Hair follicular keratinocyte (primary cell): ENCODE measurements around the gene CTNNBIP1. TPM values are rescaled to one million over a fixed set of nuclear protein-coding genes. Genes with fewer than 3 reads are reported as not detected.

Experiments
- total RNA-seq: library from RNA; depleted of rRNA; stranded (reverse); fragments of >200 nt; gene quantifications from 2 replicates; pipeline ENCODE4 v1.2.3, GENCODE V29; 2015

The CTNNBIP1 gene, protein sequence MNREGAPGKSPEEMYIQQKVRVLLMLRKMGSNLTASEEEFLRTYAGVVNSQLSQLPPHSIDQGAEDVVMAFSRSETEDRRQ
- total RNA-seq, result 80.1 and 86.2 TPM in 2 replicates

DNA sequence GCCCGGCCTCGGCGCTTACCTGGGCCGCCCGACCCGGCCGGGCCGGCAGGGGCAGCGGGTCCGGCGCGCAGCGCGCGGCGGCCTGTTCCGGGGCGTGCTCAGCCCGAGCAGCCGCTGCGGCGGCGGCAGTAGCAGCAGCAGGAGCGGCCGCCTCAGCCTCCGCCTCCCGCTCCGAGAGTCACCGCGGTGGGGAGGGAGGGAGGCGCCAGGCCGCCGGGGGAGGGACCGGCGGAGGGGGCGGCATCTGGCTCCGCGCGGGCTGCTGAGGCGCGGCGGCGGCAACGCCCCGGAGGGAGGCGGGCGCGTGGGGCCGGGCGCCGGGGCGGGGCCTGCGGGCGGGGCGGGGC is at the start of gene CTNNBIP1:
Gene CTNNBIP1, minus strand, starts transcription at position 194 of the 347 bp plus-strand sequence. CDS start 38,205 bp downstream, outside the sequence.

DNA sequence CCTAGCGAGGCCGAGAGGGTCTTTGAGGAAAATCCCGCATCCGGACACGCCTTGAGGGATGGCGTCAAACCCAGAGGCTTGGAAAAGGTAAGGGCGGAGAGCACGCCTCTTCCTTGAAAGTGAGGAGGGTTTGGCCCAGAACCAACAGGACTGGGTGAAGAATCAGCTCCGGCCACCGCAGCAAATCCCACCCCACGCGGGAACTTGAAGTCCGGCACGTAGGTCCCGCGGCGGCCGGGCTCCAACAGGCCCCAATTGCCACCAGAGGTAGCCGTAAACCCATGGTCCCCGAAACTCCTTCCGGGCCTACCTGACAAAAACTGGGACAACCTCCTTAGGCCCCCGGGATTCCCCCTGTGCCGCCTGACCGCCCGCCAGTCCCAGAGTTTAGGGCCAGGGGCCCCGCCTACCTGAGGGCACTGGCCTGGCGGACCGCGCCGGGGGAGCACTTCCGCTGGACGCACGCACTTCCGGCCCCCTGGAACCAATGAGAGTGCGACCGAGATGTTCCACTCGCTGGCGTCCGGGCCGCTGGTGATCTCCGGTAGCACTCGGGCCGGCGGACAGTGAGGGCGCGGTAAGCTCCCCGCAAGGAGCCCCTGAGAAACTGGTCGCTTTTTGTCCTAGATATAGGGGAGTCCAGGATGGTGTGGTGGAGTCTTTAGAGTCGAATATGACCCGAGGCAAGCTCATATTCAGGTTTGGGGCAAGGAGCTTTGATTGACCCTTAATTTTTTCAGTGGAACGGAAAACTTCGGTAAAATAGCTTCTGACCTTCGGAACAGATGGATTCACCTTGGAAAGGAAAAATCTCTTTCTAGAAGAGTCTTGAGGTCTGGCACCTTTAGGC is 33.1 kb upstream of the CTNNBIP1 start, which contains the start of the genes LZIC and NMNAT1:
Gene LZIC, minus strand, starts transcription at position 453 of the 850 bp plus-strand sequence. CDS start 6,772 bp downstream, outside the sequence.
Gene NMNAT1, plus strand, starts transcription at position 537 of the 850 bp plus-strand sequence. CDS start 28,599 bp downstream, outside the sequence.

DNA sequence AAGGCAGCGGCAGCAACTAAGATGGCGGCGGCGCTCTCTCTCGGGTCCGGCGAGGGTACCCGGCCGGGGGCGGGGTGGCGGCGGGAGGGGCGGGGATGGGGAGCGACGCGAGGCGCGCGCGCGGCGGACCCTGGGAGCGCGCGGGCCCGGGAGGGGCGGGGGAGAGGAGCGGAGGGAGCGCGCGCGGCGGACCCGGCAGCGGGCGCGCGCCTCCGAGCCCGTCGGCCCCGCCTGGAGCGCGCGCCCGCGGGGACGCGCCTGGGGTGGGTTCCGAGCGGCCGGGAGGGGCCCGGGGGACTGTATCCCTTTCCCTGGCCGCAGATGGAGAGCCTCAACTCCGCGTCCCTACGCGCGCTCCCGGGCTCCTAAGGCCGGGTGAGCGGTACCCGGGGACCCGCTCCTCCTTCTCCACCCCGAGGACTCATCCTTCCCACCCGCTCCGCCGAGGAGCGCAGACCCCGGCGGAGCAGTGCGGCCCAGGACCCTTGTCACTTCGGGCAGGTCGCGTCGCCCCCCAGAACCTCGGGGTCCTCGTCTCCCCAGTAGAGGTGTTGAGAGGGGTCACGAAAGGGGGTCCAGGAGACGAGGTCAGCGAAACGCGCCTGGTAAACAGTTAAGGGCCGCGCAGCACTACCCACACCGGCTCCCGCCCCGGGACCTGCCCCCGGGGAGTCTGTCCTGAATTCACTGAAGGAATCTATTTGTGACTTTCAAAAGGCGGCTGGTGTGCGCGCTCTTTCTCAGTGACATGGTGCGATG is 85.9 kb downstream of the CTNNBIP1 start, which contains the start of gene CLSTN1:
Gene CLSTN1, minus strand, starts transcription at position 23 of the 759 bp plus-strand sequence. CDS start 232 bp downstream, outside the sequence.

Other genes with a start within 250 kb of the CTNNBIP1 start
- 115 and 119 TPM in 2 replicates for gene CLSTN1, start 86.3 kb downstream of the CTNNBIP1 start, total RNA-seq
- 21.7 and 26.0 TPM in 2 replicates for gene LZIC, start 33.1 kb upstream of the CTNNBIP1 start, total RNA-seq
- gene NMNAT1, start 33.2 kb upstream of the CTNNBIP1 start, total RNA-seq, result 6.9 and 9.0 TPM in 2 replicates
- gene RBP7, start 87.0 kb upstream of the CTNNBIP1 start, total RNA-seq, result 1.4 and 4.1 TPM in 2 replicates
- gene UBE4B, start 122.7 kb upstream of the CTNNBIP1 start, total RNA-seq, result 25.7 and 28.6 TPM in 2 replicates